ENCODE results near the gene AATF. TPM values are rescaled to one million over a fixed set of nuclear protein-coding genes. Genes with fewer than 3 reads are reported as not detected.

Gene AATF
- total and polyA plus RNA-seq, 9 of the 15 experiments (the other 6 are each of a cell fraction or from before 2014, with no cell fraction given): 34.5 to 133 (median 90.1) TPM

GRCh38 chr17:36972905-36973304 is 24.2 kb downstream of the AATF start (continued):
- TF ChIP-seq CEBPZ (IDR thresholded peaks at IDR 0.05; ENCODE audit: borderline replicate concordance, low read depth, low read length) (no peak), CTBP1 (IDR thresholded peaks at IDR 0.05; ENCODE audit: borderline replicate concordance) (no peak), FOS (IDR thresholded peaks at IDR 0.05; ENCODE audit: extremely low read depth, insufficient read length) (no peak), PURB (CRISPR knock-in tag; IDR thresholded peaks at IDR 0.05; ENCODE audit: low read depth) (no peak), CBX8 (IDR thresholded peaks at IDR 0.05; ENCODE audit: borderline replicate concordance, extremely low read depth, low read depth, low read length, poor library complexity, severe bottlenecking) (no peak), ARID2 (IDR thresholded peaks at IDR 0.05) (no peak), ZNF444 (CRISPR knock-in tag; IDR thresholded peaks at IDR 0.05) (no peak), FIP1L1 (IDR thresholded peaks at IDR 0.05; ENCODE audit: low read depth, low read length, poor library complexity, severe bottlenecking) (no peak), ASH1L (IDR thresholded peaks at IDR 0.05; ENCODE audit: borderline replicate concordance, low read depth, partially characterized antibody) (no peak), NFE2 (IDR thresholded peaks at IDR 0.05; ENCODE audit: low read depth) (no peak), ZNF12 (CRISPR knock-in tag; IDR thresholded peaks at IDR 0.05) (no peak), ZNF431 (CRISPR knock-in tag; IDR thresholded peaks at IDR 0.05) (no peak), ZNF696 (CRISPR knock-in tag; conservative IDR thresholded peaks at IDR 0.05) (no peak)
